Measurements from ENCODE around the gene TMEM43. TPM values are rescaled to one million over a fixed set of nuclear protein-coding genes. Genes with fewer than 3 reads are reported as not detected.
A peak's percentile ranks its signal among the peaks of the same experiment; 100 is the strongest.

TMEM43 gene
- total and polyA plus RNA-seq, 2 of the 13 experiments (the other 11 are each of a cell fraction or from before 2014, with no cell fraction given) = 48.9 to 50.5 TPM

- Histone ChIP-seq H2AFZ (ENCODE audit: low read length) (no peak overlapping the region), H3K9me3 (ENCODE audit: low read length) (no peaks in the 10 kb centered on the region), H3K4me3 (replicated peaks in 1 of 3; ENCODE audit: insufficient read depth in 1 of 3, low read depth in 2 of 3, low read length in 3 of 3) (no peak overlapping the region), H3K27ac (ENCODE audit: extremely low read length, insufficient read depth, low read length) (no peak overlapping the region), H3K4me2 (ENCODE audit: low read depth, low read length) (no peak overlapping the region), H3K9ac (ENCODE audit: insufficient read depth, low read depth, low read length) (no peak overlapping the region), H3K79me2 (ENCODE audit: insufficient read depth, low read length) (peaks cover 26% of the 10 kb centered on the region), H3K4me1 (ENCODE audit: insufficient read depth, low read length) (peaks cover 29% of the 10 kb centered on the region), H3K36me3 (replicated peaks in 1 of 2; ENCODE audit: control insufficient read depth in 1 of 2, insufficient read depth in 2 of 2, low read length in 2 of 2) (peaks cover 32 to 79% of the 10 kb centered on the region in 2 experiments), H3K27me3 (ENCODE audit: control insufficient read depth in 1 of 2, insufficient read depth in 2 of 2, low read length in 2 of 2) (no peaks in the 10 kb centered on the region), H4K20me1 (ENCODE audit: insufficient read depth, low read length) (peaks cover 14% of the 10 kb centered on the region)
- TF ChIP-seq LCORL (IDR thresholded peaks at IDR 0.05) = no peak
- TF ChIP-seq LCORL (CRISPR knock-in tag; IDR thresholded peaks at IDR 0.05) = no peak
- no peak for TF ChIP-seq ZC3H4 (CRISPR knock-in tag; IDR thresholded peaks at IDR 0.05; ENCODE audit: borderline replicate concordance)
- no peak for TF ChIP-seq TCF7L2 (IDR thresholded peaks at IDR 0.05; ENCODE audit: low read depth, low read length)
- TF ChIP-seq RELA (CRISPR knock-in tag; IDR thresholded peaks at IDR 0.05) = no peak
- no peak for TF ChIP-seq ZNF616 (CRISPR knock-in tag; IDR thresholded peaks at IDR 0.05; ENCODE audit: low read depth)
- TF ChIP-seq MAFK (conservative IDR thresholded peaks at IDR 0.05 in 1 of 2, IDR thresholded peaks at IDR 0.05 in 1 of 2; ENCODE audit: low read length in 2 of 2) = no peak
- TF ChIP-seq KMT2A (CRISPR knock-in tag; IDR thresholded peaks at IDR 0.05) = no peak
- no peak for TF ChIP-seq ZNF678 (CRISPR knock-in tag; IDR thresholded peaks at IDR 0.05)
- in situ Hi-C loops (cut with HindIII; ENCODE audit: extremely low pct_ligation_motif_present, low pct_unique_long_range_greater_than_20kb) (no loop called here), intact Hi-C loops (cut with micrococcal nuclease; ENCODE audit: unreplicated experiment) (no loop called here)
- WGBS (ENCODE audit: low lambda C conversion rate) = 96% methylated on average over 3 of the region's 5 CpGs
- FAIRE-seq (no peak), DNase-seq (ENCODE audit: low spot score) (no peak), ATAC-seq (no peak)
- ChIA-PET CTCF (ENCODE audit: low intra/inter-chr PET ratio, low total read pairs) (no interaction called here), POLR2A (interaction anchor here (1.0 kb wide), 1 partner anchor 13 kb away, joined by 3 read pairs; no protein-coding TSS in a partner anchor)
- no TSS peak for BruUV-seq (replicated peaks)
Observed at GRCh38 chr3:14131134-14131533, 6.3 kb downstream of the TMEM43 start.

DNA sequence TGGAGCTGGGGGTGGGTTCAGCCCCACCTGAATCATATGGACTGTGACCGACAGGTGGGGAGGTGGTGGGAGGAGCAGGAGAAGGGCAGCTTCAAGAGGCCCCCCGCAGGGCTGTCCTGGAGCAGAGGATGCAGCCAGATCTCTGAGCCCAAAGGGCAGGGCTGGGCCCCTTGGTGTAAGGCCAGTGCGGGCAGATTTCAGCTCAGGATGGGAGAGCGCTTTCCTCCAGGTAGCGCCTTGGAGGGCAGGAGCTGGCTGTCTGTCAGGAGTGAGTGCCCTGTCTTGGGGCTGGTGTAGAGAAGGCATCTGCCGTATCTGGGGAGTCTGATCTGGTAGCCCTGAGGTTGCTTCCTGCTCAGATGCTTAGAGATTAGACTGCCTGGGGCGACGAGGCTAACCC lies 7.3 kb downstream of the TMEM43 start:
- H3K79me2 ChIP-seq (ENCODE audit: insufficient read depth, low read length) = peaks cover 17% of the 10 kb centered on the region
- no TSS peak for BruUV-seq (replicated peaks)
- ChIA-PET POLR2A (interaction anchor here (1.6 kb wide), 1 partner anchor 13 kb away, joined by 5 read pairs; no protein-coding TSS in a partner anchor), CTCF (ENCODE audit: low intra/inter-chr PET ratio, low total read pairs) (no interaction called here)
- DNase-seq (ENCODE audit: low spot score) (no peak), ATAC-seq (no peak), FAIRE-seq (no peak)
- H3K4me2 ChIP-seq (ENCODE audit: low read depth, low read length) = no peak overlapping the region
- H3K27me3 ChIP-seq (ENCODE audit: control insufficient read depth in 1 of 2, insufficient read depth in 2 of 2, low read length in 2 of 2) = no peaks in the 10 kb centered on the region
- WGBS (ENCODE audit: low lambda C conversion rate) = 100% methylated on average over 4 of the region's 8 CpGs
- no peak for TF ChIP-seq MTA1 (CRISPR knock-in tag; IDR thresholded peaks at IDR 0.05; ENCODE audit: borderline replicate concordance)
- TF ChIP-seq AGO2 (optimal IDR thresholded peaks at IDR 0.05; ENCODE audit: low read depth, low read length) = peak; percentile 48
- H3K4me1 ChIP-seq (ENCODE audit: insufficient read depth, low read length) = peaks cover 20% of the 10 kb centered on the region
- no peak overlapping the region for H3K9ac ChIP-seq (ENCODE audit: insufficient read depth, low read depth, low read length)
- no peaks in the 10 kb centered on the region for H3K9me3 ChIP-seq (ENCODE audit: low read length)
- in situ Hi-C loops (cut with HindIII; ENCODE audit: extremely low pct_ligation_motif_present, low pct_unique_long_range_greater_than_20kb) (no loop called here), intact Hi-C loops (cut with micrococcal nuclease; ENCODE audit: unreplicated experiment) (no loop called here)
- H3K4me3 ChIP-seq (replicated peaks in 1 of 3; ENCODE audit: insufficient read depth in 1 of 3, low read depth in 2 of 3, low read length in 3 of 3) = no peak overlapping the region
- 0 out of 2 replicates have a peak, but pooled peaks cover 6% of the 10 kb centered on the region for H4K20me1 ChIP-seq (ENCODE audit: insufficient read depth, low read length)
- H2AFZ ChIP-seq (ENCODE audit: low read length) = no peak overlapping the region
- peaks cover 35 to 84% of the 10 kb centered on the region in 2 experiments for H3K36me3 ChIP-seq (replicated peaks in 1 of 2; ENCODE audit: control insufficient read depth in 1 of 2, insufficient read depth in 2 of 2, low read length in 2 of 2)
- H3K27ac ChIP-seq (ENCODE audit: extremely low read length, insufficient read depth, low read length) = no peak overlapping the region
